ENCODE results near the gene HES6.
"Not testable (repeated sequence)": the region's sequence is repeated elsewhere in the genome, so short reads cannot be mapped to it uniquely, and the experiment has no call there.

HES6 gene

DNA sequence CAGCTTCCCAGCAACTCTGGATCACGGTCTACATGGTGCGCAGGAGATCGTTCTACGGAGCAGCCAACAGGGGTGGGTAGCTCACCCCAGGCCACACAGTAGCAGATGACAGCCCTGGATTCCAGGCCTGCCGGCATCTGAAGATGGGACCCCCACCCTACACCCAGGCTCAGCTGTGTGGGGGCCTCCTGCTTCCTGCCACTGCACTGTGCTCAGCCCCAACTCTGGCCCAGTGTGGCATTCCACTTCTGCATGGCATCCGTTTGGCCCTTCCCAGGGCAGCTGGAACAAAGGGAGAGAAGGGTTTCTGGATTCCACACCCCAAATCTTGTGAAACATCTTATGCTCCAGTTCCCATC, 39.5 kb upstream of the HES6 start:
- TF ChIP-seq, protein P1, sequence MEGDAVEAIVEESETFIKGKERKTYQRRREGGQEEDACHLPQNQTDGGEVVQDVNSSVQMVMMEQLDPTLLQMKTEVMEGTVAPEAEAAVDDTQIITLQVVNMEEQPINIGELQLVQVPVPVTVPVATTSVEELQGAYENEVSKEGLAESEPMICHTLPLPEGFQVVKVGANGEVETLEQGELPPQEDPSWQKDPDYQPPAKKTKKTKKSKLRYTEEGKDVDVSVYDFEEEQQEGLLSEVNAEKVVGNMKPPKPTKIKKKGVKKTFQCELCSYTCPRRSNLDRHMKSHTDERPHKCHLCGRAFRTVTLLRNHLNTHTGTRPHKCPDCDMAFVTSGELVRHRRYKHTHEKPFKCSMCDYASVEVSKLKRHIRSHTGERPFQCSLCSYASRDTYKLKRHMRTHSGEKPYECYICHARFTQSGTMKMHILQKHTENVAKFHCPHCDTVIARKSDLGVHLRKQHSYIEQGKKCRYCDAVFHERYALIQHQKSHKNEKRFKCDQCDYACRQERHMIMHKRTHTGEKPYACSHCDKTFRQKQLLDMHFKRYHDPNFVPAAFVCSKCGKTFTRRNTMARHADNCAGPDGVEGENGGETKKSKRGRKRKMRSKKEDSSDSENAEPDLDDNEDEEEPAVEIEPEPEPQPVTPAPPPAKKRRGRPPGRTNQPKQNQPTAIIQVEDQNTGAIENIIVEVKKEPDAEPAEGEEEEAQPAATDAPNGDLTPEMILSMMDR (IDR thresholded peaks at IDR 0.05; ENCODE audit: low read depth, low read length) = no peak
- DNase-seq (ENCODE audit: extremely low read depth, low read depth) = no peak

GRCh38 chr2:238278626-238279323, 38.9 kb upstream of the HES6 start:
- no peak for DNase-seq (ENCODE audit: extremely low read depth, low read depth)
- TF ChIP-seq, protein P1 (IDR thresholded peaks at IDR 0.05; ENCODE audit: low read depth, low read length) = no peak

DNA sequence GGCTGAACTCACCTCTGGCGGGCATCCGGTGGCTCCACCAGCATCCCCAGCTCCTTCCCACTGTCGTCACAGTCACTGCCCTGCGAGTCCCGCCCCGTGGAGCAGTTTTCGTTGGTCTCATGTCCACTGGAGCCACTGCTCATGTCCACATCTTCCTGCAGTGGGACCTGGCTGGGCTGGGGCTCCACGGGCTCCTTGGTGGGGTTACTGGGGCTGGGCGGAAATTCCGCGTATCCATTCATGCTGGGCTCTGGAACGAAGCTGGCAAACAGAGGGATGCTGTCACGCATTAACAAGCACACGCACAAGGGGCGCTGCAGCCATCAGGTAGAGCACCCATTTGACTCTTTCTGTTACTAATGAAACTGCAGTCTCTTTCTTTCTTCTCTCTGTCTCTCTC, 37.9 kb upstream of the HES6 start:
- no peak for DNase-seq (ENCODE audit: extremely low read depth, low read depth)

DNA sequence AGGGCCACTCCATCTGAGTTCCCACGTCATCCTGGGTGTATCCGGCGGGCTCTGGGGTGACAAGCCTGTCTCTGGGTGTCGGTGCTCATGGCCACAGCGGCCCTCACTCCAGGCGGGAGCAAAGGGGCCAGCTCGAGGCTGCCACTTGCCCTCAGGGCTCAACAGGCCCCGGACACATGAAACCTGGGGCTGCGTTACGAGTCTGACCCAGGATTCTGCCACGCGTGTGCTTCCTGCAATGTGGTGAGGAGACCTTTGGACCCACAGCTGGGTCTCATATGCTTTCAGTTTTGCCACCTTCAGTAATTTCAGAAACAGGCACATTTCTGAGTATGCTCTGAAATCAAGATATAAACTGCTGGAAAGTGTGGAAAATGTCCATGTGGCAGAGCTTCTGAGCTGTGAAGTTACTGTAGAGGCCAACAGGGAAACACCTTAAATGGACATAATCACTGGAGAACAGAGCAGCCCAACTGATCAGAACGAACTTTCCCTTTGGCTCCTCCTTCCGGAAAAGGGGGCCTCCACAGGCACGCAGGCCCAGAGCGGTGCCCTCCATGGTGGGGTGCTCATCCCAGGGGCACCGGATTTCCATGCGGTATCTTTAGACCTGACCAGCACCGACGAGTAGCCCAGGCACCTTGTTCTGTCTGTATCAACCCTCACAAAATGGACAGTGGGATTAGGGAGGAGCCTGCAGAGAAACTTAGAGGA, 34.5 kb upstream of the HES6 start:
- TF ChIP-seq, protein P1 (IDR thresholded peaks at IDR 0.05; ENCODE audit: low read depth, low read length) = no peak
- DNase-seq (ENCODE audit: extremely low read depth, low read depth) = no peak

More for the DNA sequence above, 37.9 kb upstream of the HES6 start:
- TF ChIP-seq, protein P1 (IDR thresholded peaks at IDR 0.05; ENCODE audit: low read depth, low read length) = no peak

GRCh38 chr2:238273433-238273832, 33.6 kb upstream of the HES6 start:
- not testable (repeated sequence) for DNase-seq (ENCODE audit: extremely low read depth, low read depth)

- TF ChIP-seq, protein P1 (IDR thresholded peaks at IDR 0.05; ENCODE audit: low read depth, low read length) = no peak
- DNase-seq (ENCODE audit: extremely low read depth, low read depth) = no peak
These were observed 32.3 kb upstream of the HES6 start for GRCh38 chr2:238272156-238272555.

- not testable (repeated sequence) for DNase-seq (ENCODE audit: extremely low read depth, low read depth)
These were observed 31.8 kb upstream of the HES6 start for GRCh38 chr2:238271686-238272085.

DNA sequence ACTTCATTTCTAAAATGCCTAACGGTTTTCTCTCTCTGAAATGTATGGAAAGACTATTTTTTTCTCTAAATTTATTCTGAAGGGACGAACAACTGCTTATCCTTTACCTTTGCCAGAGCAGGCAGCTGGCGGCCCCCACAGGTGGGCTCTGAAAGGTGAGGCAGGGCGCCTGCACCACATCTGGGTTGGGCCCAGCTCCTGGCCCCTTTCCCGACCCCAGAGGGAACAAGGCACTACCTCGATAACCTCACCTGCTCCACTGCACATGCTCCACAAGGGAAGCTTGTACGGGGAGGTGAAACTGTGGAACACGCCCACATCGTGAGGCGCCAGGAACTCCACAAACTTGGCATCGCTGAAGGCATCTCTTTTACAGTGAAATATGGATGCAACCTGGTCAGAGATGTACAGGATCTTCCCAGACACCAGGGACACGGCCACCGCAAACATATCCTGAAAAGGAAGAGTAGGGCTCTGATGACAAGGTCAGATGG, 31.3 kb upstream of the HES6 start:
- TF ChIP-seq, protein P1 (IDR thresholded peaks at IDR 0.05; ENCODE audit: low read depth, low read length) = no peak

More for the DNA sequence above, 31.3 kb upstream of the HES6 start:
- DNase-seq (ENCODE audit: extremely low read depth, low read depth) = no peak
